GM12873 (cell line): ENCODE data around the gene DUS4L.

Experiments used
- TF ChIP-seq, protein P1 (sequence below): IDR thresholded peaks from 2 replicates; pipeline ENCODE4 v1.5.1; 2012; ENCODE audit warnings: low read depth, mild to moderate bottlenecking, moderate library complexity, low read length, control low read depth; ENCODE audit not compliant: insufficient read depth; ENCODE audit errors: missing control alignments

The DUS4L gene

DNA sequence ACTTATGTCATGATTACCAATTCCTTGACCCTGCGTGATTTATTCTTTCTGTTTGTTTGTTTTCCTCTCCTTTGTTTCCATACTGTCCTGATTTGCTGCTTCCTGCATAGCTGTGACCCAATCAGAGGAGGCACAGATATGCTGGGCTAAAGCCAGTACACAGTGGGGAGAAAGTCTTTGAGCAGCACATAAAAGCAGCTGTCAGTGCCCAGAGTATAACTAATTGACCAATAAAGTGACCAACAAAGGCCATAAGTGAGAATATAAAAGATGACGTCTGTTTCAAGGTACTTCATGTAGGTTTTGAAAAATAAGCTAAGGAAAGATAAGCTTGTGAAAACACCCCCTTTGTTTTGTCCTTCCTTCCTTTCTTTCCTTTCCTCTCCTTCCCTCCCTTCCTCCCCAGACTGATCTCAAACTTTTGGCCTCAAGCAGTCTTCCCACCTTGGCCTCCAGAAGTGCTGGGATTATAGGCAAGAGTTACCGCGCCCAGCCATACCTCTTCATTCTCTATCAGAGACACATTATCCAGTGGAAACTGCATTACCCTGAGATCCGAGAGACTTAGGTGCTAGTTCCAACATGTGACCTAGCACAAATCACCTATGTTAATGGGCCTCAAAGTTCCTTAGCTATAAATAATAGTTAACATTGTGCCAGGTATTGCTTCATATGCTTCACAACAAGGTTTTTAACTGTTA is 33.3 kb downstream of the DUS4L start:
- TF ChIP-seq, protein P1, sequence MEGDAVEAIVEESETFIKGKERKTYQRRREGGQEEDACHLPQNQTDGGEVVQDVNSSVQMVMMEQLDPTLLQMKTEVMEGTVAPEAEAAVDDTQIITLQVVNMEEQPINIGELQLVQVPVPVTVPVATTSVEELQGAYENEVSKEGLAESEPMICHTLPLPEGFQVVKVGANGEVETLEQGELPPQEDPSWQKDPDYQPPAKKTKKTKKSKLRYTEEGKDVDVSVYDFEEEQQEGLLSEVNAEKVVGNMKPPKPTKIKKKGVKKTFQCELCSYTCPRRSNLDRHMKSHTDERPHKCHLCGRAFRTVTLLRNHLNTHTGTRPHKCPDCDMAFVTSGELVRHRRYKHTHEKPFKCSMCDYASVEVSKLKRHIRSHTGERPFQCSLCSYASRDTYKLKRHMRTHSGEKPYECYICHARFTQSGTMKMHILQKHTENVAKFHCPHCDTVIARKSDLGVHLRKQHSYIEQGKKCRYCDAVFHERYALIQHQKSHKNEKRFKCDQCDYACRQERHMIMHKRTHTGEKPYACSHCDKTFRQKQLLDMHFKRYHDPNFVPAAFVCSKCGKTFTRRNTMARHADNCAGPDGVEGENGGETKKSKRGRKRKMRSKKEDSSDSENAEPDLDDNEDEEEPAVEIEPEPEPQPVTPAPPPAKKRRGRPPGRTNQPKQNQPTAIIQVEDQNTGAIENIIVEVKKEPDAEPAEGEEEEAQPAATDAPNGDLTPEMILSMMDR, result no peak

DNA sequence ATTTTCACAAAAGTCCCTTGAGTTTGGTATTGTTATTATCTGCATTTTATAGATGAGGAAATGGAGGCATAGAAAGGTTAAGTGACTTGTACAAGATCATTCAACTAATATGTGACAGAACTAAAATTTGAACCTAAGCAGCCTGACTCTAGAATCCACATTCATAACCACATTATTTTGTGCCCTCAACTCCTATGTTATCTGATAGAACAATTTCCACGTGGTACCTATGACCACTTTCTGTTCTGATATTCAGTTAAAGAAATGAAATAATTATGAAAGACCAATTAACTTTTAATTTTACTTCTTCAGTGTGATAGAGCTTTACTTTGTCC is 33.8 kb downstream of the DUS4L start:
- TF ChIP-seq, protein P1, result no peak

DNA sequence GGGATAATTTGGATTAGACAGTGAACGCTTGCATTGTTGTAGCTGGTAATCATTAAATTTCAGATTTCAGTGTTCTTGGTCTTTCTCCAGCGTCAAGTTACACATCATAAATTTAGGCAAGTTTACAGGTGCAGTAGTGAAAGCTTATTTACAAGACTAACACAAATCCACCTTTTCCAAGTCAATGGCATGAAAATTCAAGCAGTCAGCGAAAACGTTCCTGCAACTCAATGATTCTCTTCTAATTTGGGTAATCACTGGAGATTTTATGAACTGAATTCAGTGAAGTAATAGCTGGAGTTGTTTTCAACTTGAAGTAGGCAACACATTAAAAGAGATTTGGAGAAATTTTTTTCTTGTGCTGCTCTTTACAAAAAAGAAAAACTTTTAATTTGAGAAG is 34.2 kb downstream of the DUS4L start:
- TF ChIP-seq, protein P1, result no peak

DNA sequence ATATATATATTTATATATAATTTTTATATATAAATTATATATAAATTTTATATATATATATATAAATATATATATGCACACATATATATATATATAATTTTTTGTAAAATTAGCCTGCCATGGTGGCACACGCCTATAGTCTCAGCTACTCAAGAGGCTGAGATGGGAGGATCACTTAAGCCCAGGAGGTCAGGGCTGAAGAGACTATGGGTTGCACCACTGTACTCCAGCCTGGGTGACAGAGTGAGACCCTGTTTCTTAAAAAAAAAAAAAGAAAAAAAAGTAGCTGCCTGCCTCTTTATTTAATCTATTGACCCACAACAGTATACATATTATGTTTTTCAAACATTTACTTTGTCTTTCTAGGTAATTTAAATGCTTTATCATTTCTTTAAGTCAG is 35.5 kb downstream of the DUS4L start:
- TF ChIP-seq, protein P1, result no peak

DNA sequence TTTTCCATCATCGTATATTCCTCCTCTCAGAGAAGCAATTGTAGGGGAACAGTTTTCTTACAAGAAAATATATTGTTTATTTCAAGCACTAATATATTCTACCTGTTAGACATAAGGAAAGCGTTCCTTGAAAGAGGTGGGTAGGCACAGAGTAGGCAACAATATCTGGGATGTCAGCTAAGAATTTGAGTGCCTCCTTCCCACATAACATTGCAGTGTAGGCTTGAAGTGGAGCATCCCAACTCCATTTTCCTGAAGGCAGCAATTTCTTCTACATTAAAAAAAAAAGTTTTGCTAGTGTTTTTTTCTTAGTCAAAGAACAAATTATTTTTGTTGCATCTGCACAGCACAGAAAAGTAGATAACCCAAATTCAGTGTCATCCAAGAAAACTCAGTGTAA is 37.0 kb downstream of the DUS4L start:
- TF ChIP-seq, protein P1, result no peak

DNA sequence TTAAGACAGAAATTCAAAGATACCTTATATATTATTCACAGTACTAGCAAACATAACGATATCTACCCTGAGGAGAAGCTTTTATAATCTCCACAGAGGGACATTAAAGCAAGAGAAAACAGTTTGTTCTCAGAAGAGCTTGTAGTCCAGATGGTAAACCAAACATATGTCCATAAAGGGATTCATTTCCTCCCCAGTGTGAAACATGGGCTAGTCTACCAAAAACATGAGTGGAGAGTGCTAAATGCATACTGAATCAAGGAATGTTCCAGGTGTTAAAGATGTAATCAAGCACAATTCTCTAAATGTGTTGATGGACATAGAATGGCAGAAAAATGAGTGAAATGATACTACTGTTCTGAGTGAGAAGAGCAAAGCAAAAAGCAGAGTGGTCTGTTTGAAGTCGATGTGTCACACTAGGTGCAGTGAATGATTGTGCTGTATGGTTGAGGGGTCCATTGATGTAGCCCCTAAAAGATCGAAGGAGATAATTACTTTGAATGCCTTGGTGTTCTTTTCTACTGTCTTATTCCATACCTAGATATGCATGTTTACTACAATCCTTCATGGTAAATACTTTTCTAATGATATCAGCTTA is 41.5 kb downstream of the DUS4L start:
- TF ChIP-seq, protein P1, result no peak

DNA sequence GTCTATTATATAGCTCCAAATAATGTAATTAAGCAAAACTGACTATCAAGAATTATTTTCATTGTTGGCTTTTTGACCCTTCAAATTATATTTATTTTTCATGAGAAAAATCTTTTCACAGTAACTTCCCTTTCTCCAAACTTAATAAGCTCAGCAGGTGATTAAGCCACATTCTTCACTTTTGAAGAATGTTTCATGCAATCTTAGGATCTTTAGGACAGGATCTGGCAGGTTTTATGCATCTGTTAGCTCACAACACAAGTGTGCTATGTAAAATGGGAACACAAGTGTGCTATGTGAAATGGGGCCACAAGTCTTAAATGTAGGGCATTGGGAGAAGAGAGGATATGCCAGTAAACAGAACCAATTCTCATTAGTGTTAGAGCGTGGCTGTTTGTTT is 42.5 kb downstream of the DUS4L start:
- TF ChIP-seq, protein P1, result no peak
